Measurements from ENCODE around the gene DYNC1I1. TPM values are rescaled to one million over a fixed set of nuclear protein-coding genes. Genes with fewer than 3 reads are reported as not detected.

The DYNC1I1 gene
- 10 to 100 TPM in 3 of 5 donors, 1 to 10 TPM in 2; 8.1 to 14.9 (median 10.8) TPM for polyA plus RNA-seq (ENCODE audit: insufficient read depth in 1 of 5, insufficient read length in 5 of 5, low replicate concordance in 1 of 5)
- long read RNA-seq, donor 1, partial matches to known transcripts, result 8 of 8 reads
- long read RNA-seq, donor 1, other reads (novel, unspliced or antisense), result 0 of 8 reads
- long read RNA-seq, donor 2, result 0 reads
- long read RNA-seq, donor 3, partial matches to known transcripts, result 13 of 14 reads
- long read RNA-seq, donor 3, other reads (novel, unspliced or antisense), result 0 of 14 reads
- long read RNA-seq, donor 4, partial matches to known transcripts, result 5 of 5 reads
- long read RNA-seq, donor 4, other reads (novel, unspliced or antisense), result 0 of 5 reads
- long read RNA-seq, donor 5, partial matches to known transcripts, result 8 of 8 reads
- long read RNA-seq, donor 5, other reads (novel, unspliced or antisense), result 0 of 8 reads
- long read RNA-seq, donor 6, partial matches to known transcripts, result 0 of 1 reads
- long read RNA-seq, donor 6, other reads (novel, unspliced or antisense), result 0 of 1 reads
- long read RNA-seq, donor 7, partial matches to known transcripts, result 0 of 2 reads
- long read RNA-seq, donor 7, other reads (novel, unspliced or antisense), result 0 of 2 reads
- long read RNA-seq, donor 8, result 0 reads

- DNase-seq, result peak; percentile 73 to 76
These were observed at the start of gene DYNC1I1 for GRCh38 chr7:95772298-95772770. Gene DYNC1I1, plus strand, starts transcription at chr7:95772554. Its CDS starts 32,176 bp downstream, at chr7:95804730.

- DNase-seq, result peak; percentile 33 to 50
These were observed 48.7 kb upstream of the DYNC1I1 start for GRCh38 chr7:95723583-95724180.

- peak in 1 of 2 donors; percentile 4 for DNase-seq
These were observed 47.1 kb upstream of the DYNC1I1 start for GRCh38 chr7:95725205-95725604.

- DNase-seq, result no peak
These were observed 41.7 kb upstream of the DYNC1I1 start for GRCh38 chr7:95730493-95731280.

GRCh38 chr7:95736635-95737034 lies 35.7 kb upstream of the DYNC1I1 start:
- DNase-seq, result no peak

GRCh38 chr7:95737828-95738505 lies 34.4 kb upstream of the DYNC1I1 start:
- DNase-seq, result no peak

- DNase-seq, result no peak
These were observed 23.3 kb upstream of the DYNC1I1 start for GRCh38 chr7:95749044-95749443.

GRCh38 chr7:95749515-95749914 lies 22.8 kb upstream of the DYNC1I1 start:
- no peak for DNase-seq

GRCh38 chr7:95753440-95753839 lies 18.9 kb upstream of the DYNC1I1 start:
- no peak for DNase-seq

- no peak for DNase-seq
These were observed 16.9 kb upstream of the DYNC1I1 start for GRCh38 chr7:95755277-95755934.

- DNase-seq, result no peak
These were observed 14.2 kb upstream of the DYNC1I1 start for GRCh38 chr7:95758187-95758586.

GRCh38 chr7:95766086-95766485 lies 6.3 kb upstream of the DYNC1I1 start:
- no peak for DNase-seq

GRCh38 chr7:95766657-95767056 lies 5.7 kb upstream of the DYNC1I1 start:
- no peak for DNase-seq

- peak in 1 of 2 donors; percentile 15 for DNase-seq
These were observed 622 bp downstream of the DYNC1I1 start for GRCh38 chr7:95772771-95773581.

GRCh38 chr7:95776561-95777185 lies 4.3 kb downstream of the DYNC1I1 start:
- DNase-seq, result no peak

- DNase-seq, result no peak
These were observed 4.9 kb downstream of the DYNC1I1 start for GRCh38 chr7:95777269-95777668.

GRCh38 chr7:95780665-95781064 lies 8.3 kb downstream of the DYNC1I1 start:
- DNase-seq, result no peak

- DNase-seq, result no peak
These were observed 9.7 kb downstream of the DYNC1I1 start for GRCh38 chr7:95781961-95782586.

GRCh38 chr7:95784796-95785195 lies 12.4 kb downstream of the DYNC1I1 start:
- DNase-seq, result no peak

Data from right lung (tissue), 10 donors.